ENCODE data around the gene PRKAB1.

Gene PRKAB1

GRCh38 chr12:119714614-119715267, 46.8 kb downstream of the PRKAB1 start:
- DNase-seq: no peak

- no peak for DNase-seq
These were observed 47.3 kb downstream of the PRKAB1 start for GRCh38 chr12:119715268-119715620.

GRCh38 chr12:119718141-119718540, 50.2 kb downstream of the PRKAB1 start:
- DNase-seq: no peak

GRCh38 chr12:119720349-119720748, 52.4 kb downstream of the PRKAB1 start:
- DNase-seq: no peak

- DNase-seq: no peak
These were observed 53.4 kb downstream of the PRKAB1 start for GRCh38 chr12:119721306-119721705.

GRCh38 chr12:119725523-119725922, 57.6 kb downstream of the PRKAB1 start:
- no peak for DNase-seq

GRCh38 chr12:119727600-119728443, 59.9 kb downstream of the PRKAB1 start:
- no peak for DNase-seq

GRCh38 chr12:119728444-119728745, 60.5 kb downstream of the PRKAB1 start:
- DNase-seq: no peak

- DNase-seq: no peak
These were observed 61.9 kb downstream of the PRKAB1 start for GRCh38 chr12:119729871-119730270.

- no peak for DNase-seq
These were observed 62.4 kb downstream of the PRKAB1 start for GRCh38 chr12:119730381-119730780.

Data from activated CD4-positive, alpha-beta T cell treated with anti-CD3 and anti-CD28 coated beads for 4 hours (primary cell).